Natural killer cell (primary cell): ENCODE measurements around the gene PHF3. TPM values are rescaled to one million over a fixed set of nuclear protein-coding genes. Genes with fewer than 3 reads are reported as not detected.

Source experiments
- ATAC-seq, 3 donors: fragments of 150-1000 bp in 2 of 3; fragments of 200-7000 bp in 1 of 3; cut with Tn5 transposase; 1 replicate in 1 of 3; 2 replicates in 2 of 3; pipeline ENCODE4 v1.10.0; 2021; ENCODE audit warnings: mild to moderate bottlenecking in 2 of 3, moderate library complexity in 2 of 3
- DNase-seq, 2 donors: peaks; one replicate each; pipeline versions ENCODE4 v3.0.0 to v3.0.0-alpha.2; 2013 to 2021; ENCODE audit warnings: mixed read lengths in 1 of 2
- H3K27ac ChIP-seq: one replicate; pipeline ENCODE4 v1.5.1; 2013; ENCODE audit warnings: mild to moderate bottlenecking, low read length
- H3K27me3 ChIP-seq: one replicate; pipeline ENCODE4 v1.6.1; 2013; ENCODE audit warnings: low read length; ENCODE audit not compliant: control insufficient read depth, insufficient read depth
- H3K36me3 ChIP-seq: one replicate; pipeline ENCODE4 v1.6.1; 2013; ENCODE audit warnings: low read length; ENCODE audit not compliant: control insufficient read depth, insufficient read depth
- H3K4me1 ChIP-seq: one replicate; pipeline ENCODE4 v1.6.1; 2013; ENCODE audit warnings: low read length; ENCODE audit not compliant: control insufficient read depth, insufficient read depth
- H3K4me3 ChIP-seq: one replicate; pipeline ENCODE4 v1.5.1; 2013; ENCODE audit warnings: low read length
- H3K9me3 ChIP-seq: one replicate; pipeline ENCODE4 v1.6.1; 2013; ENCODE audit warnings: low read length; ENCODE audit not compliant: control insufficient read depth, insufficient read depth
- H3K27ac Mint-ChIP-seq, 2 donors: one replicate each; pipeline ENCODE4 v1.8.0; 2022; ENCODE audit warnings: mild to moderate bottlenecking in 2 of 2, mixed read lengths in 2 of 2, moderate library complexity in 1 of 2
- H3K27me3 Mint-ChIP-seq, 2 donors: one replicate each; pipeline ENCODE4 v1.8.0; 2022; ENCODE audit warnings: low read depth in 2 of 2, mixed read lengths in 2 of 2
- H3K36me3 Mint-ChIP-seq: one replicate; pipeline ENCODE4 v1.8.0; 2022; ENCODE audit warnings: mixed read lengths
- H3K4me1 Mint-ChIP-seq, 2 donors: one replicate each; pipeline ENCODE4 v1.8.0; 2022; ENCODE audit warnings: mixed read lengths in 2 of 2
- H3K4me3 Mint-ChIP-seq: one replicate; pipeline ENCODE4 v1.8.0; 2022; ENCODE audit warnings: mild to moderate bottlenecking, moderate library complexity, mixed read lengths
- H3K9me3 Mint-ChIP-seq, 2 donors: one replicate each; pipeline ENCODE4 v1.8.0; 2022; ENCODE audit warnings: mixed read lengths in 2 of 2
- CTCF ChIP-seq: fragments of 200-600 bp; IDR thresholded peaks from one replicate; pipeline ENCODE4 v1.8.0; 2022; ENCODE audit warnings: antibody characterized with exemption
- WGBS: methylation state at CpG from one replicate; pipeline ENCODE4 v1.1.7; 2013; ENCODE audit warnings: missing lambda C conversion rate; ENCODE audit not compliant: insufficient coverage; 5-methylcytosine and 5-hydroxymethylcytosine counted together
- intact Hi-C: fragments of 100-400 bp; cut with micrococcal nuclease; formaldehyde crosslinking; loops from one replicate; pipeline ENCODE4 v1.14.2; 2022
- total RNA-seq, 4 donors: library from RNA; stranded (reverse); fragments of 120-200 nt in 1 of 4; gene quantifications; one replicate each; pipeline versions ENCODE4 v1.2.3 to v1.2.4, GENCODE V29; 2013 to 2022

Gene PHF3
- total RNA-seq, 3 donors from 2014 or later (not counting 1 experiment from before 2014, with no cell fraction given) = 80.2 to 84.4 (median 84.0) TPM

- ATAC-seq (no peak), DNase-seq (no peak)
- Mint-ChIP-seq H3K9me3 (no peaks in the 10 kb centered on the region), H3K27me3 (peaks cover 4 to 13% of the 10 kb centered on the region in 2 donors), H3K36me3 (no peaks in the 10 kb centered on the region), H3K4me1 (peaks cover 42 to 50% of the 10 kb centered on the region in 2 donors), H3K4me3 (peak overlapping the region; percentile 99), H3K27ac (peak overlapping the region; percentile 96 to 98)
- no peaks in the 10 kb centered on the region for H3K36me3 ChIP-seq
- H3K27ac ChIP-seq = peak overlapping the region; percentile 69
- TF ChIP-seq CTCF = no peak
- intact Hi-C loops = loop anchor here (1.0 to 5.0 kb wide), 2 partner anchors 47 to 63 kb away; partner anchors contain the start of genes LOC128125822 and PTP4A1
- H3K4me1 ChIP-seq = peaks cover 7% of the 10 kb centered on the region
- no peaks in the 10 kb centered on the region for H3K27me3 ChIP-seq
- peak overlapping the region; percentile 51 for H3K4me3 ChIP-seq
- WGBS = 4% methylated on average over 3 of the region's 5 CpGs
- no peaks in the 10 kb centered on the region for H3K9me3 ChIP-seq
Measured at GRCh38 chr6:63635215-63635587, 401 bp upstream of the PHF3 start.

- intact Hi-C loops = loop anchor here (5.0 kb wide), 1 partner anchor 46 kb away; no protein-coding TSS in a partner anchor
- Histone ChIP-seq H3K4me1 (peaks cover 7% of the 10 kb centered on the region), H3K27me3 (no peaks in the 10 kb centered on the region), H3K27ac (peak overlapping the region; percentile 98), H3K9me3 (no peaks in the 10 kb centered on the region), H3K36me3 (no peaks in the 10 kb centered on the region), H3K4me3 (peak overlapping the region; percentile 100)
- H3K27ac Mint-ChIP-seq = peak overlapping the region; percentile 96 to 98
- TF ChIP-seq CTCF = no peak
- WGBS = 0% methylated on average over 22 of the region's 23 CpGs
- DNase-seq (peak; percentile 30 to 67), ATAC-seq (no peak)
- no peaks in the 10 kb centered on the region for H3K9me3 Mint-ChIP-seq
- no peaks in the 10 kb centered on the region for H3K36me3 Mint-ChIP-seq
- peaks cover 56 to 63% of the 10 kb centered on the region in 2 donors for H3K4me1 Mint-ChIP-seq
- peaks cover under 1 to 2% of the 10 kb centered on the region in 2 donors for H3K27me3 Mint-ChIP-seq
- H3K4me3 Mint-ChIP-seq = peak overlapping the region; percentile 99
Measured at GRCh38 chr6:63636518-63637021, 968 bp downstream of the PHF3 start.

- H3K36me3 Mint-ChIP-seq = no peaks in the 10 kb centered on the region
- intact Hi-C loops = loop anchor here (5.0 kb wide), 1 partner anchor 44 kb away; no protein-coding TSS in a partner anchor
- H3K4me1 Mint-ChIP-seq = peaks cover 59 to 68% of the 10 kb centered on the region in 2 donors
- H3K27ac Mint-ChIP-seq = peak overlapping the region; percentile 96 to 98
- H3K9me3 ChIP-seq = no peaks in the 10 kb centered on the region
- 60% methylated on average over 1 of the region's 2 CpGs for WGBS
- H3K9me3 Mint-ChIP-seq = no peaks in the 10 kb centered on the region
- no peak overlapping the region for H3K27ac ChIP-seq
- TF ChIP-seq CTCF = no peak
- H3K4me1 ChIP-seq = peaks cover 7% of the 10 kb centered on the region
- no peak overlapping the region for H3K4me3 ChIP-seq
- H3K36me3 ChIP-seq = no peaks in the 10 kb centered on the region
- H3K27me3 ChIP-seq = no peaks in the 10 kb centered on the region
- H3K4me3 Mint-ChIP-seq = peak overlapping the region; percentile 99
- no peak for ATAC-seq
- no peaks in the 10 kb centered on the region for H3K27me3 Mint-ChIP-seq
- DNase-seq = no peak
Measured at GRCh38 chr6:63637865-63638445, 2.4 kb downstream of the PHF3 start.
